IPS-20b (cell line): ENCODE measurements around the gene GDPGP1.
"Not testable (repeated sequence)": the region's sequence is repeated elsewhere in the genome, so short reads cannot be mapped to it uniquely, and the experiment has no call there.

Experiments used
- H3K27ac ChIP-seq: one replicate; pipeline ENCODE4 v1.5.1; 2013; ENCODE audit warnings: low read length
- H3K27me3 ChIP-seq: 2 replicates; pipeline ENCODE4 v1.6.1; 2013; ENCODE audit warnings: mild to moderate bottlenecking, low read length, inconsistent platforms; ENCODE audit not compliant: insufficient read depth
- H3K36me3 ChIP-seq: 2 replicates; pipeline ENCODE4 v1.6.1; 2013; ENCODE audit warnings: low read depth, mild to moderate bottlenecking, inconsistent platforms, low read length, moderate library complexity; ENCODE audit not compliant: insufficient read depth
- H3K4me1 ChIP-seq: 2 replicates; pipeline ENCODE4 v1.6.1; 2013; ENCODE audit warnings: mild to moderate bottlenecking, control low read depth, inconsistent platforms, low read length, moderate library complexity; ENCODE audit not compliant: insufficient read depth
- H3K4me3 ChIP-seq: 2 replicates; pipeline ENCODE4 v1.5.1; 2013; ENCODE audit warnings: mild to moderate bottlenecking, low read length, inconsistent platforms
- H3K9ac ChIP-seq: 2 replicates; pipeline ENCODE4 v1.6.1; 2013; ENCODE audit warnings: low read depth, mild to moderate bottlenecking, inconsistent platforms, low read length, moderate library complexity
- H3K9me3 ChIP-seq: 2 replicates; pipeline ENCODE4 v1.6.1; 2013; ENCODE audit warnings: mild to moderate bottlenecking, low read depth, low read length, inconsistent platforms; ENCODE audit not compliant: insufficient read depth

The GDPGP1 gene

GRCh38 chr15:90234096-90234988, at the start of gene GDPGP1:
Gene GDPGP1 (plus strand): TSS chr15:90234209. CDS start chr15:90240909, 6,700 bp downstream.
- H3K9ac ChIP-seq: peak within 1 kb of the TSS; percentile 72; the same call in 1 of the 2 replicates
- H3K27ac ChIP-seq: no peak within 1 kb of the TSS
- H3K4me3 ChIP-seq: peak within 1 kb of the TSS; percentile 82
- no peaks in the 10 kb centered on the region; the same call in 1 of the 2 replicates for H3K4me1 ChIP-seq
- no peaks in the 10 kb centered on the region for H3K27me3 ChIP-seq
- H3K9me3 ChIP-seq: no peaks in the 10 kb centered on the region
- H3K36me3 ChIP-seq: peaks cover 18% of the 10 kb centered on the region

- Histone ChIP-seq H3K4me1 (peaks cover 4% of the 10 kb centered on the region; the same call in 1 of the 2 replicates), H3K27ac (no peak overlapping the region), H3K4me3 (peak overlapping the region; percentile 78), H3K9me3 (no peaks in the 10 kb centered on the region), H3K36me3 (no peaks in the 10 kb centered on the region), H3K27me3 (peaks cover 3% of the 10 kb centered on the region; the same call in 1 of the 2 replicates), H3K9ac (peak overlapping the region; percentile 39; the same call in 1 of the 2 replicates)
Observed at GRCh38 chr15:90184786-90185704, 49.0 kb upstream of the GDPGP1 start.

GRCh38 chr15:90187257-90187868, 46.6 kb upstream of the GDPGP1 start:
- H3K27me3 ChIP-seq: peaks cover 3% of the 10 kb centered on the region; the same call in 1 of the 2 replicates
- H3K4me3 ChIP-seq: no peak overlapping the region
- H3K9me3 ChIP-seq: no peaks in the 10 kb centered on the region
- peaks cover 4% of the 10 kb centered on the region; the same call in 1 of the 2 replicates for H3K4me1 ChIP-seq
- no peak overlapping the region for H3K27ac ChIP-seq
- H3K36me3 ChIP-seq: no peaks in the 10 kb centered on the region
- H3K9ac ChIP-seq: no peak overlapping the region

- not testable (repeated sequence) for H3K27me3 ChIP-seq, H3K27ac ChIP-seq, H3K9ac ChIP-seq, H3K4me1 ChIP-seq, H3K36me3 ChIP-seq, H3K4me3 ChIP-seq, H3K9me3 ChIP-seq
Observed at GRCh38 chr15:90188065-90188464, 45.9 kb upstream of the GDPGP1 start.

- H3K4me1 ChIP-seq: peaks cover 4% of the 10 kb centered on the region; the same call in 1 of the 2 replicates
- no peak overlapping the region for H3K4me3 ChIP-seq
- H3K9me3 ChIP-seq: no peaks in the 10 kb centered on the region
- no peaks in the 10 kb centered on the region for H3K36me3 ChIP-seq
- peaks cover 2% of the 10 kb centered on the region; the same call in 1 of the 2 replicates for H3K27me3 ChIP-seq
- no peak overlapping the region for H3K27ac ChIP-seq
- no peak overlapping the region for H3K9ac ChIP-seq
Observed at GRCh38 chr15:90188914-90189748, 44.9 kb upstream of the GDPGP1 start.

DNA sequence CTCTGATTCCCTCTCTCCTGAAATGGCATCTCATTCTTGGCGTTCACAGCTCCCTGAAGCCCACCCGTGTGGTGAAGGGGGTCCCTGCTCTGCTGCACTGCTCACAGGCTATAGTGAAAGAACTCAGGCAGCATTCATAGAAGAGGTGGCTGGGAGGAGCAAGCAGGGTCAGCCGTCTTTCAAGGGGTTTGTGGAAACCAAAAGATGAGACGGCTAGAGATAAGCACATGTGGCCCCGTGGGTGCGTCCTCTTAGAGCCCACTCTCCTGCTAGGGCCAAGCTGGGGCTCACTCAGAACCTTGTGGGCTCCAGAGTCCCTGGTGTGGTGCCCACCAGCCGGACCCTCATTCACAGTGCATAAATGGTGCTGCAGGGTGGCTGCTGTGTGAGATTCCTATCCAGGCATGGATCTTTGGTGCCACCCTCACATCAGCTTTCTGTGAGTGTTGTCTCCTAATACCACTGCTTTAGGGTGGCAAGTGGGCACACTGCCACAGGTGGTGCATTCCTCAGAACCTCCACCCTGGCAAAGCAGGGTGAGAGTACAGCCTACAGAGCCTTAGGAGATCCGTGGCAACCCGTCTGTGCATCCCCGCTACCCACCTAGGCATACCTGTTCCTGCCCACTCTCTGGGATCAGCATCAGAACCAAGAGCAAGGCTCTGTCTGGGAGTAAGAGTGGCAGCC, 44.1 kb upstream of the GDPGP1 start:
- peaks cover 4% of the 10 kb centered on the region; the same call in 1 of the 2 replicates for H3K4me1 ChIP-seq
- H3K9me3 ChIP-seq: no peaks in the 10 kb centered on the region
- no peak overlapping the region for H3K4me3 ChIP-seq
- H3K36me3 ChIP-seq: no peaks in the 10 kb centered on the region
- H3K9ac ChIP-seq: no peak overlapping the region
- H3K27ac ChIP-seq: no peak overlapping the region
- no peaks in the 10 kb centered on the region for H3K27me3 ChIP-seq

- Histone ChIP-seq H3K9ac (no peak overlapping the region; the same call in 1 of the 2 replicates), H3K9me3 (no peaks in the 10 kb centered on the region), H3K4me3 (no peak overlapping the region), H3K27ac (no peak overlapping the region), H3K4me1 (no peaks in the 10 kb centered on the region), H3K27me3 (no peaks in the 10 kb centered on the region), H3K36me3 (no peaks in the 10 kb centered on the region)
Observed at GRCh38 chr15:90190606-90191343, 43.2 kb upstream of the GDPGP1 start.

- H3K9ac ChIP-seq: no peak overlapping the region
- H3K27me3 ChIP-seq: no peaks in the 10 kb centered on the region
- H3K4me1 ChIP-seq: no peaks in the 10 kb centered on the region
- no peak overlapping the region for H3K4me3 ChIP-seq
- H3K9me3 ChIP-seq: no peaks in the 10 kb centered on the region
- H3K27ac ChIP-seq: no peak overlapping the region
- no peaks in the 10 kb centered on the region for H3K36me3 ChIP-seq
Observed at GRCh38 chr15:90191344-90191687, 42.7 kb upstream of the GDPGP1 start.

- Histone ChIP-seq H3K9ac (no peak overlapping the region), H3K4me1 (no peaks in the 10 kb centered on the region), H3K27me3 (no peaks in the 10 kb centered on the region), H3K36me3 (no peaks in the 10 kb centered on the region), H3K4me3 (no peak overlapping the region), H3K27ac (no peak overlapping the region), H3K9me3 (no peaks in the 10 kb centered on the region)
Observed at GRCh38 chr15:90191794-90192509, 42.1 kb upstream of the GDPGP1 start.
